Smooth muscle cell (in vitro differentiated cells): ENCODE results near the gene TMEM108. TPM values are rescaled to one million over a fixed set of nuclear protein-coding genes. Genes with fewer than 3 reads are reported as not detected.
A peak's percentile ranks its signal among the peaks of the same experiment; 100 is the strongest.
"Not testable (repeated sequence)": the region's sequence is repeated elsewhere in the genome, so short reads cannot be mapped to it uniquely, and the experiment has no call there.

ENCODE experiments used
- DNase-seq: peaks from one replicate; lab custom pipeline; 2025; ENCODE audit not compliant: unreplicated experiment; lab: John Stamatoyannopoulos, UW
- H2AFZ ChIP-seq: fragments of 200-600 bp; sonication (generic); 2 replicates; pipeline ENCODE4 v1.6.0; 2016; ENCODE audit warnings: antibody characterized with exemption, low read depth, mild to moderate bottlenecking
- H3F3A ChIP-seq: fragments of 200-600 bp; sonication (generic); 2 replicates; pipeline ENCODE4 v1.6.0; 2017; ENCODE audit warnings: antibody characterized with exemption, low read depth
- H3K27ac ChIP-seq: fragments of 200-600 bp; sonication (generic); 2 replicates; pipeline ENCODE4 v1.5.1; 2016; ENCODE audit warnings: low read depth, mild to moderate bottlenecking
- H3K27me3 ChIP-seq: fragments of 200-600 bp; sonication (generic); 2 replicates; pipeline ENCODE4 v1.6.1; 2016; ENCODE audit warnings: low read depth, mild to moderate bottlenecking
- H3K36me3 ChIP-seq: fragments of 200-600 bp; sonication (generic); 2 replicates; pipeline ENCODE4 v1.5.1; 2016; ENCODE audit warnings: low read depth
- H3K4me1 ChIP-seq: fragments of 200-600 bp; sonication (generic); 2 replicates; pipeline ENCODE4 v1.5.1; 2016; ENCODE audit warnings: low read depth
- H3K4me2 ChIP-seq: fragments of 200-600 bp; sonication (generic); 2 replicates; pipeline ENCODE4 v1.6.0; 2016; ENCODE audit warnings: mild to moderate bottlenecking
- H3K4me3 ChIP-seq: fragments of 200-600 bp; sonication (generic); 2 replicates; pipeline ENCODE4 v1.5.1; 2016; ENCODE audit warnings: mild to moderate bottlenecking
- H3K79me2 ChIP-seq: fragments of 200-600 bp; sonication (generic); 2 replicates; pipeline ENCODE4 v1.6.0; 2016; ENCODE audit warnings: low read depth, mild to moderate bottlenecking
- H3K9ac ChIP-seq: fragments of 200-600 bp; sonication (generic); 2 replicates; pipeline ENCODE4 v1.6.0; 2016; ENCODE audit warnings: low read depth
- H3K9me3 ChIP-seq: fragments of 200-600 bp; sonication (generic); replicated peaks from 2 replicates; pipeline ENCODE4 v1.5.1; 2016; ENCODE audit warnings: low read depth
- H4K20me1 ChIP-seq: fragments of 200-600 bp; sonication (generic); 2 replicates; pipeline ENCODE4 v1.6.0; 2016; ENCODE audit warnings: low read depth
- WGBS: methylation state at CpG from one replicate; pipeline ENCODE4 v1.1.7; 2016; ENCODE audit warnings: low lambda C conversion rate; 5-methylcytosine and 5-hydroxymethylcytosine counted together
- polyA plus RNA-seq: library from polyadenylated mRNA; unstranded; fragments of >200 nt; fragmentation: Nextera tagmentation; extraction: Ambion mirVana; gene quantifications from 2 replicates; pipeline ENCODE4 v1.2.1, GENCODE V29; 2016
- total RNA-seq: library from RNA; depleted of rRNA; stranded (reverse); fragments of >200 nt; gene quantifications from 2 replicates; pipeline ENCODE4 v1.2.3, GENCODE V29; 2014
- TF ChIP-seq, protein P1 (sequence below): fragments of 200-600 bp; sonication (generic); IDR thresholded peaks from 2 replicates; pipeline ENCODE4 v1.5.1; 2017; ENCODE audit warnings: borderline replicate concordance, mild to moderate bottlenecking, antibody characterized with exemption; ENCODE audit not compliant: insufficient read depth, poor library complexity, severe bottlenecking

The TMEM108 gene
- total RNA-seq (2.4 and 2.7 TPM in 2 replicates), polyA plus RNA-seq (8.8 and 10.8 TPM in 2 replicates)

- Histone ChIP-seq H3K9ac (peak within 1 kb of the TSS; percentile 59), H3K27ac (no peak within 1 kb of the TSS), H4K20me1 (no peaks in the 10 kb centered on the region), H3K79me2 (no peaks in the 10 kb centered on the region), H2AFZ (peak within 1 kb of the TSS; percentile 99), H3K9me3 (no peaks in the 10 kb centered on the region), H3F3A (no peaks in the 10 kb centered on the region), H3K4me1 (peaks cover 14% of the 10 kb centered on the region), H3K4me2 (peak within 1 kb of the TSS; percentile 98), H3K4me3 (peak within 1 kb of the TSS; percentile 80), H3K36me3 (no peaks in the 10 kb centered on the region), H3K27me3 (peaks cover 5% of the 10 kb centered on the region)
- WGBS: under 1% methylated on average over 47 of the region's 57 CpGs
- peak; percentile 58 for DNase-seq
- TF ChIP-seq, protein P1, sequence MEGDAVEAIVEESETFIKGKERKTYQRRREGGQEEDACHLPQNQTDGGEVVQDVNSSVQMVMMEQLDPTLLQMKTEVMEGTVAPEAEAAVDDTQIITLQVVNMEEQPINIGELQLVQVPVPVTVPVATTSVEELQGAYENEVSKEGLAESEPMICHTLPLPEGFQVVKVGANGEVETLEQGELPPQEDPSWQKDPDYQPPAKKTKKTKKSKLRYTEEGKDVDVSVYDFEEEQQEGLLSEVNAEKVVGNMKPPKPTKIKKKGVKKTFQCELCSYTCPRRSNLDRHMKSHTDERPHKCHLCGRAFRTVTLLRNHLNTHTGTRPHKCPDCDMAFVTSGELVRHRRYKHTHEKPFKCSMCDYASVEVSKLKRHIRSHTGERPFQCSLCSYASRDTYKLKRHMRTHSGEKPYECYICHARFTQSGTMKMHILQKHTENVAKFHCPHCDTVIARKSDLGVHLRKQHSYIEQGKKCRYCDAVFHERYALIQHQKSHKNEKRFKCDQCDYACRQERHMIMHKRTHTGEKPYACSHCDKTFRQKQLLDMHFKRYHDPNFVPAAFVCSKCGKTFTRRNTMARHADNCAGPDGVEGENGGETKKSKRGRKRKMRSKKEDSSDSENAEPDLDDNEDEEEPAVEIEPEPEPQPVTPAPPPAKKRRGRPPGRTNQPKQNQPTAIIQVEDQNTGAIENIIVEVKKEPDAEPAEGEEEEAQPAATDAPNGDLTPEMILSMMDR: no peak
Observed at GRCh38 chr3:133038089-133038730, at the start of gene TMEM108. TSS of gene TMEM108 (plus strand) at chr3:133038391.

DNA sequence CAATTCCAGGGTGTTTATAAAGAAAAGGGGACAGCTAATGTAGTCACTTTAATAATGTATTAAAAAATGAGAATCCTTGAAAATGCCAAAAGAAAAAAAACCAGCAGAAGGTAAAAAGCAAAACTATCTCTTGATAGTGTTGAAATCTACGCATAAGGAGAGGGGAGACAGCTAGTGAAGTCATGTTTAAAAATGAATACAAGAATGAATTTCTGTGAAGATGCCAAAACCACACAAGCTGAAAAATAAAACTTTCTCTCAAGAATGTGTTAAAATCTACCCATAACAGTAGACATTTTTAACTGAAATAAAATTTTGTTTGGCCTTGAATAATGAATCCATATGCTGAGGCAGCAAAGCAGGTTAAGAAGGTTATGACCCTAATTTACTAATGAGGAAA, 42.2 kb upstream of the TMEM108 start:
- 97% methylated on average over 1 of the region's 1 CpG for WGBS
- Histone ChIP-seq H3K4me3 (no peak overlapping the region), H3F3A (no peaks in the 10 kb centered on the region), H3K27me3 (no peaks in the 10 kb centered on the region), H3K27ac (no peak overlapping the region), H3K4me1 (no peaks in the 10 kb centered on the region), H2AFZ (no peak overlapping the region), H3K9me3 (no peaks in the 10 kb centered on the region), H3K9ac (no peak overlapping the region), H4K20me1 (no peaks in the 10 kb centered on the region), H3K36me3 (no peaks in the 10 kb centered on the region), H3K4me2 (no peak overlapping the region), H3K79me2 (no peaks in the 10 kb centered on the region)
- TF ChIP-seq, protein P1: no peak
- no peak for DNase-seq

- TF ChIP-seq, protein P1: no peak
- no peak for DNase-seq
- H3K27me3 ChIP-seq: no peaks in the 10 kb centered on the region
- no peaks in the 10 kb centered on the region for H4K20me1 ChIP-seq
- no peak overlapping the region for H3K4me2 ChIP-seq
- no peaks in the 10 kb centered on the region for H3K79me2 ChIP-seq
- no peaks in the 10 kb centered on the region for H3K4me1 ChIP-seq
- no peak overlapping the region for H2AFZ ChIP-seq
- WGBS: 95% methylated on average over 2 of the region's 2 CpGs
- H3F3A ChIP-seq: no peaks in the 10 kb centered on the region
- H3K36me3 ChIP-seq: no peaks in the 10 kb centered on the region
- H3K9me3 ChIP-seq: no peaks in the 10 kb centered on the region
- no peak overlapping the region for H3K4me3 ChIP-seq
- H3K27ac ChIP-seq: no peak overlapping the region
- H3K9ac ChIP-seq: no peak overlapping the region
Observed at GRCh38 chr3:132997404-132998185, 40.6 kb upstream of the TMEM108 start.

- WGBS: 96% methylated on average over 8 of the region's 9 CpGs
- not testable (repeated sequence) for H2AFZ ChIP-seq, H4K20me1 ChIP-seq, H3K27ac ChIP-seq, DNase-seq, H3K4me3 ChIP-seq, H3K4me2 ChIP-seq, H3K27me3 ChIP-seq, H3F3A ChIP-seq, H3K9me3 ChIP-seq, H3K36me3 ChIP-seq, H3K79me2 ChIP-seq, H3K9ac ChIP-seq, H3K4me1 ChIP-seq
Observed at GRCh38 chr3:133005032-133005431, 33.2 kb upstream of the TMEM108 start.
